GM18499 (cell line): ENCODE data around the gene NDUFAF8.

Experiments
- ATAC-seq: cut with Tn5 transposase; IDR thresholded peaks from one replicate; pipeline ENCODE4 v1.9.1; 2021; ENCODE audit warnings: moderate number of reproducible peaks; ENCODE audit not compliant: insufficient read depth, unreplicated experiment

The NDUFAF8 gene

GRCh38 chr17:81200201-81200600 is 38.9 kb upstream of the NDUFAF8 start:
- no peak for ATAC-seq

- ATAC-seq: no peak
Measured at GRCh38 chr17:81200695-81201580, 38.2 kb upstream of the NDUFAF8 start.

GRCh38 chr17:81202318-81202717 is 36.8 kb upstream of the NDUFAF8 start:
- no peak for ATAC-seq

DNA sequence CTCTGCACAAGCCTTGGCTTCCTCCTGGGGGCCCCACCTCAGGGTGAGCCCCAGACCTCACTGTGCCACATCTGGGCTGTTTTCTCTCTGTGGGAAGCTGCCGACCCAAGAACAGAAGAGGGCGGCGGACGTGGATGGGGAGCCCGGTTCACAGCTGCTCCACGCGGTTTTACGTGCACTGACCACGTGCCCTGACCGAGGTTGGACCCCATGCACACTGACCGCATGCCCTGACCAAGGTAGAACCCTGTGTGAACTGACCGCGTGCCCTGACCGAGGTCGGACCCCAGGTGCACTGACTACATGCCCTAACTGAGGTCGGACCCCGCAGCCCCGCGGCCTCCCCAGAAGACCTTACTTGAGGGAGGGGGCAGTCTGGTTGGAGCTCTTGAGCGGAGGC is 36.0 kb upstream of the NDUFAF8 start:
- no peak for ATAC-seq

DNA sequence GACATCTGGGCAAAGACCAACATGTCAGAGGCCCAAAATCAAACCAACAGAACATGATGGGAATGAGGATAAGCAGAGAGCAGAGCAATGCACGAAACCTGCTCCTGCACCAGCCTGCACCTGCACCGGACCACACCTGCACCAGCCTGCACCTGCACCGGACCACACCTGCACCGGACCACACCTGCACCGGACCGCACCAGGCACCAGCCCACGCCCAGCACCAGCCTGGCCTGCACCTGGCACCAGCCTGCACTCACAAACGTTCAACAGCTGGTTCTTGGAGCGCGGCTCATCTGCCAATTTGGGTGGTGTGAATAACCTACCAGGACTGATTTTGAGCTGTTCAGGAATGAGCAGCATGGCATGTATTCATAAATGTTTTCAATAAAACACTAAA is 34.5 kb upstream of the NDUFAF8 start:
- no peak for ATAC-seq

GRCh38 chr17:81206166-81206565 is 33.0 kb upstream of the NDUFAF8 start:
- ATAC-seq: no peak

GRCh38 chr17:81206657-81207056 is 32.5 kb upstream of the NDUFAF8 start:
- no peak for ATAC-seq

- no peak for ATAC-seq
Measured at GRCh38 chr17:81207610-81208581, 31.2 kb upstream of the NDUFAF8 start.

GRCh38 chr17:81208651-81209050 is 30.5 kb upstream of the NDUFAF8 start:
- ATAC-seq: no peak

GRCh38 chr17:81209141-81209540 is 30.0 kb upstream of the NDUFAF8 start:
- ATAC-seq: no peak

GRCh38 chr17:81210466-81210865 is 28.7 kb upstream of the NDUFAF8 start:
- no peak for ATAC-seq

DNA sequence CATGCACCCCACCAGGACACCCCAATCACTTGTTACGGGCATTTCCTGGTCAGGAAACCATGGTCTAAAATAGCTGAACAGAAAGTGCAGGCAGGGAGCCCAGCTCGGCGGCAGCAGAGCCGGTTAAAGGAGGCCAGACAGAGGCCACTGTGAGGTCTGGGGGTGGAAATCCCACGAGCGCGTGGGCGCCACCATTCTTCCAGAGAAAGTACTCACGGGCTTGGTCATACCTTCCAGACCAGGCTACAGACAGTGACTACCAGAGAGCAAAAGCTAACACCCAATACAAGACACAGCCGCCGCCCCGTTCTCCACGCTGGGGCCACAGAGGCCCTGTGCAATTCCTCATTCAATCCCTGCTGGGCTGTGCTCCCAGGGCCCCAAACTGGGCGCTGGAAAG is 28.2 kb upstream of the NDUFAF8 start:
- no peak for ATAC-seq

DNA sequence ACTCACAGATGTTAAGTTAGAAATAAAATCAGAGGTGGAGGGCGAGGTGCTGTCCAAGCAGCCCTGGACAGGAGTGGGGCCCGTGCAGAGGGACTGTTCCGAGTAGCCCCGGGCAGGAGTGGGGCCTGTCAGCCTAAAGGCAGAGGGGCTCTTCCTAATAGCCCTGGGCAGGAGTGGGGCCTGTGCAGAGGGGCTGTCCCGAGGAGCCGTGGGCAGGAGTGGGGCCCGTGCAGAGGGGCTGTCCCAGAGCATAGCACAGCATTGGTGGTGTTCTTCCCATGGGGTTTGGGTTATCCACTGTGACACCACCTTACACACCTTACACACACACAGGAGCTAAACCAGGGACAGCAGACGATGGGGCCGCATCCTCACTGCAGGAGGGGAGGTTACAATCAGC is 26.8 kb upstream of the NDUFAF8 start:
- ATAC-seq: no peak

- ATAC-seq: no peak
Measured at GRCh38 chr17:81213978-81214377, 25.1 kb upstream of the NDUFAF8 start.

DNA sequence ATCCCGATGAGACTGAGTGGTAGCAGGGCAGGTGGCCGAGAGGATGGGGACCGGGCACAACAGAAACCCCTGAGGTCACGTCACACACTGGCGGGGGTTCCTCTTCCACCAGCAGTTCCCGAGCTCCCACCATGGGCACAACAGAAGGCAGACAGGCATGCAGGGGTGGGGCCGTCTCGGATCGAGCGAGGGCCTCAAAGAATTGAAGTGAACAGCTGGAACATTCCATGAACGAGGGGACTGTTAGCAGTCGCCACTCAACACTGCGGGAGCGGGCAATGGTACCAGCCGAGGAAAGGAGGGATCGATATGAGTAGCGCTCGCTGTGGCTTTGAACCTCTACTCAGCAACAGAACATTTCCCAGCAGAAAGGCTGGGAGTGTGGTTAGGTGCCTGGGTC is 21.6 kb upstream of the NDUFAF8 start:
- no peak for ATAC-seq

- no peak for ATAC-seq
Measured at GRCh38 chr17:81218459-81218858, 20.7 kb upstream of the NDUFAF8 start.

GRCh38 chr17:81218991-81219390 is 20.1 kb upstream of the NDUFAF8 start:
- ATAC-seq: no peak

GRCh38 chr17:81219476-81220180 is 19.5 kb upstream of the NDUFAF8 start:
- no peak for ATAC-seq

- ATAC-seq: no peak
Measured at GRCh38 chr17:81221371-81221841, 17.7 kb upstream of the NDUFAF8 start.

- ATAC-seq: no peak
Measured at GRCh38 chr17:81221842-81222619, 17.1 kb upstream of the NDUFAF8 start.
